Peyer's patch (tissue), 4 donors: ENCODE measurements around the gene TMEM168. TPM values are rescaled to one million over a fixed set of nuclear protein-coding genes. Genes with fewer than 3 reads are reported as not detected.

Source experiments
- DNase-seq, 3 donors: peaks; one replicate each; pipeline ENCODE4 v3.0.0-alpha.2; 2017 to 2019
- H3K27ac ChIP-seq, 4 donors: fragments of 200-600 bp; sonication (generic); one replicate each; pipeline ENCODE4 v1.5.1; 2016 to 2019
- H3K27me3 ChIP-seq, 2 donors: fragments of 200-600 bp; sonication (generic); one replicate each; pipeline ENCODE4 v1.5.1; 2019
- H3K36me3 ChIP-seq, 3 donors: fragments of 200-600 bp; sonication (generic); one replicate each; pipeline ENCODE4 v1.5.1; 2016 to 2019
- H3K4me1 ChIP-seq, 4 donors: fragments of 200-600 bp; sonication (generic); one replicate each; pipeline ENCODE4 v1.5.1; 2016 to 2019
- H3K4me3 ChIP-seq, 4 donors: fragments of 200-600 bp; sonication (generic); 1 replicate in 3 of 4; 2 replicates in 1 of 4; pipeline ENCODE4 v1.5.1; 2016 to 2019; ENCODE audit warnings: mild to moderate bottlenecking in 1 of 4
- H3K9me3 ChIP-seq, 4 donors: fragments of 200-600 bp; sonication (generic); one replicate each; pipeline ENCODE4 v1.5.1; 2016 to 2019; ENCODE audit warnings: mild to moderate bottlenecking in 1 of 4
- POLR2A ChIP-seq, 2 donors: fragments of 450-650 bp; IDR thresholded peaks; one replicate each; pipeline ENCODE4 v1.5.1; 2017; ENCODE audit warnings: antibody characterized with exemption in 2 of 2, mild to moderate bottlenecking in 2 of 2, moderate library complexity in 2 of 2
- total RNA-seq, 4 donors: library from RNA; depleted of rRNA; stranded (reverse); fragments of >200 nt; gene quantifications; one replicate each; pipeline ENCODE4 v1.1.0, GENCODE V29; 2016
- TF ChIP-seq, protein P1 (sequence below), 6 experiments: fragments of 450-650 bp in 4 of 6; fragments of 200-600 bp in 2 of 6; sonication (generic) in 1 of 6; IDR thresholded peaks; one replicate each; pipeline ENCODE4 v1.5.1; 2017 to 2019; ENCODE audit warnings: antibody characterized with exemption in 6 of 6, mild to moderate bottlenecking in 3 of 6, moderate library complexity in 1 of 6

The TMEM168 gene
- total RNA-seq, 4 donors from 2014 or later: 12.4 to 35.3 (median 30.1) TPM

DNA sequence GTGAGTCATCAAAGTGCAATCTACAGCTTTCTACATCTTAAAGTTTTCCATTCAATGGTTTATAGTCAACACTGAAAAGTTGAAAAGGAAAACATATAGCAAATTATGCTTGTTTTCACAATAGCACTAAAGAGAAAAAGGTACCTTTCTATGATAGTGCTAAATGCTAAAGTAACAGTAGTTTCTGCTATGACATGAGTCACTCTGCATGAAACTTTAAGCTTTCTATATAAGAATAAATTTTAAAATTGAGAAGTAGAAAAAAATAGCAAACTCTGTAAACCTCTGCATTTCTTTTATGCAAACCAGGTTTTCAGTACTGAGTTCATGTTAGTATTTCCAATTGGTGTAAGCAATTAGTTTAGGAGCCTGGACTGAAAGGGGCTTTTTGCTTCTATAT, 31.2 kb upstream of the TMEM168 start:
- no peak for TF ChIP-seq POLR2A (IDR thresholded peaks at IDR 0.05)
- TF ChIP-seq, protein P1, sequence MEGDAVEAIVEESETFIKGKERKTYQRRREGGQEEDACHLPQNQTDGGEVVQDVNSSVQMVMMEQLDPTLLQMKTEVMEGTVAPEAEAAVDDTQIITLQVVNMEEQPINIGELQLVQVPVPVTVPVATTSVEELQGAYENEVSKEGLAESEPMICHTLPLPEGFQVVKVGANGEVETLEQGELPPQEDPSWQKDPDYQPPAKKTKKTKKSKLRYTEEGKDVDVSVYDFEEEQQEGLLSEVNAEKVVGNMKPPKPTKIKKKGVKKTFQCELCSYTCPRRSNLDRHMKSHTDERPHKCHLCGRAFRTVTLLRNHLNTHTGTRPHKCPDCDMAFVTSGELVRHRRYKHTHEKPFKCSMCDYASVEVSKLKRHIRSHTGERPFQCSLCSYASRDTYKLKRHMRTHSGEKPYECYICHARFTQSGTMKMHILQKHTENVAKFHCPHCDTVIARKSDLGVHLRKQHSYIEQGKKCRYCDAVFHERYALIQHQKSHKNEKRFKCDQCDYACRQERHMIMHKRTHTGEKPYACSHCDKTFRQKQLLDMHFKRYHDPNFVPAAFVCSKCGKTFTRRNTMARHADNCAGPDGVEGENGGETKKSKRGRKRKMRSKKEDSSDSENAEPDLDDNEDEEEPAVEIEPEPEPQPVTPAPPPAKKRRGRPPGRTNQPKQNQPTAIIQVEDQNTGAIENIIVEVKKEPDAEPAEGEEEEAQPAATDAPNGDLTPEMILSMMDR (IDR thresholded peaks at IDR 0.05): no peak
- H3K4me3 ChIP-seq: no peak overlapping the region
- no peaks in the 10 kb centered on the region for H3K4me1 ChIP-seq
- H3K27me3 ChIP-seq: no peaks in the 10 kb centered on the region
- H3K27ac ChIP-seq: no peak overlapping the region
- no peak for DNase-seq
- H3K36me3 ChIP-seq: peaks cover 0 to 8% (median 0%) of the 10 kb centered on the region in 3 donors
- H3K9me3 ChIP-seq: no peaks in the 10 kb centered on the region

DNA sequence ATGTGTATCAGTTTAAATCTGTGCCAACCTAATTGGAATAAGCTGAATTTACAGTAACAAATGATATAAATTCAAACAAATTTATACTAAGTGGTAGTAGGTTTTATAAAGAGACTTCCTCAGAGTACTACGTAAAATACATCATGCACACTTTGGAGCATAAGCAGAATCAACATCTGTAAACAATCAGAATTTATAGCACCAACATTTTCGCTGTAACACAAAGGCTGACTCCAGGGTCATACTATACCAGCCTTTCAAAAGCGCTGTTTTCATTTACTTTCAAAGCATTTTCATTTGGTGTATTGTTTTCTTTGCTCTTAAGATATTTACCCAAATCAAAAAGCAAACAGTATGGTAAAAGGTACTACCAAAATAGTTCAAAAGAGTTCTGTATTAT, 29.3 kb upstream of the TMEM168 start:
- Histone ChIP-seq H3K4me1 (no peaks in the 10 kb centered on the region), H3K36me3 (peaks cover 0 to 8% (median 0%) of the 10 kb centered on the region in 3 donors), H3K27me3 (no peaks in the 10 kb centered on the region), H3K9me3 (no peaks in the 10 kb centered on the region), H3K27ac (no peak overlapping the region), H3K4me3 (no peak overlapping the region)
- TF ChIP-seq, protein P1 (IDR thresholded peaks at IDR 0.05): no peak
- no peak for TF ChIP-seq POLR2A (IDR thresholded peaks at IDR 0.05)
- no peak for DNase-seq

DNA sequence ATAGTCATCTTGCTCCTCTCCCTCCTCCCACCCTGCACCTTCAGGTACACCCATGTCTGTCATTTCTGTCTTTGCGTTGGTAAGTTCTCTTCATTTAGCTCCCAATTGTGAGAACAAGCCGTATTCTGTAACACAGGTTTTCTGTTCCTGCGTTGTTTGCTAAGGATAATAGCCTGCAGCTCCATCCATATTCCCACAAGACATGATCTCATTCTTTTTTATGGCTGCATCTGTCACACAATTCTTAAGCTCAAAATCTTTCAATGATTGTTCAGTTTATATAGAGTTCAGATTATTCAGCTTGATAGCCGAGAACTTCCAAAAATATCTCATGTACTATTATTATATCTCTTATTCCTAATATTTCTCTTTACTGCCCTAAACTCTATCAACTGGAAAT, 16.0 kb upstream of the TMEM168 start:
- Histone ChIP-seq H3K36me3 (no peaks in the 10 kb centered on the region), H3K27ac (no peak overlapping the region), H3K4me3 (no peak overlapping the region), H3K27me3 (no peaks in the 10 kb centered on the region), H3K4me1 (no peaks in the 10 kb centered on the region), H3K9me3 (no peaks in the 10 kb centered on the region)
- no peak for DNase-seq
- no peak for TF ChIP-seq POLR2A (IDR thresholded peaks at IDR 0.05)
- TF ChIP-seq, protein P1 (IDR thresholded peaks at IDR 0.05): no peak

GRCh38 chr7:112802406-112802805, 12.2 kb upstream of the TMEM168 start:
- no peak for DNase-seq
- Histone ChIP-seq H3K9me3 (no peaks in the 10 kb centered on the region), H3K27ac (no peak overlapping the region), H3K27me3 (no peaks in the 10 kb centered on the region), H3K4me1 (no peaks in the 10 kb centered on the region), H3K4me3 (no peak overlapping the region), H3K36me3 (no peaks in the 10 kb centered on the region)
- TF ChIP-seq, protein P1 (IDR thresholded peaks at IDR 0.05): no peak
- no peak for TF ChIP-seq POLR2A (IDR thresholded peaks at IDR 0.05)

GRCh38 chr7:112800486-112800885, 10.3 kb upstream of the TMEM168 start:
- H3K27me3 ChIP-seq: no peaks in the 10 kb centered on the region
- DNase-seq: no peak
- H3K4me1 ChIP-seq: no peaks in the 10 kb centered on the region
- H3K36me3 ChIP-seq: no peaks in the 10 kb centered on the region
- H3K27ac ChIP-seq: no peak overlapping the region
- no peaks in the 10 kb centered on the region for H3K9me3 ChIP-seq
- TF ChIP-seq POLR2A (IDR thresholded peaks at IDR 0.05): no peak
- TF ChIP-seq, protein P1 (IDR thresholded peaks at IDR 0.05): no peak
- H3K4me3 ChIP-seq: no peak overlapping the region
